ENCODE measurements around the gene GNAI2. TPM values are rescaled to one million over a fixed set of nuclear protein-coding genes. Genes with fewer than 3 reads are reported as not detected.

GNAI2 gene
- total RNA-seq, 1 experiment from 2014 or later, result 185 TPM

DNA sequence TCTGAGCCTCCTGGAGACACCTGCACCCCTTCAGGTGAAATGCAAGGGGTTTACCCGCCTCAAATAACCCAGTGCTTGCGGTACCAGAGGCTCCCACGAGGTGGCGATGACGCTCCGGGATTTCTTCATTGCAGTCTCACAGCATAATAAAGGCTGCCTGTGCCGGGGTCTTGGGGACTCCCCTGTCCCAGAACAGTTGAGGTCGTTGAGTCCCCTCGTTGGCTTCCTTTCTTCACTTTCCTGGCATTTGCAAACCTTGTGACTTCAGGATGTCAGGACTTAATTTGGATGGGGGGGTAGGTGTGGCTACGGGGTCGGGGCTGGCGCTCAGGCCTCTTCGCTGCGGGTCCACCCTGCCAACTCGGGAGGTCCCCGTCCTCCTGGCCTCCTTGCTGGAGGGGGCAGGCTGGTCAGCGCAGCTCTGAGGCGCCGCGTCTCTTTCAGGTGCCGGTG lies 43.3 kb upstream of the GNAI2 start:
- Mint-ChIP-seq H3K27ac (no peak overlapping the region), H3K9me3 (no peaks in the 10 kb centered on the region), H3K4me3 (no peak overlapping the region), H3K27me3 (ENCODE audit: low read depth) (peaks cover 9% of the 10 kb centered on the region), H3K4me1 (peaks cover 6% of the 10 kb centered on the region), H3K36me3 (no peaks in the 10 kb centered on the region)
- TF ChIP-seq CREM (CRISPR knock-in tag; IDR thresholded peaks at IDR 0.05) (0 out of 2 replicates have a peak, but pooled peaks have one; percentile 29), ZNF416 (CRISPR knock-in tag; IDR thresholded peaks at IDR 0.05) (no peak)
- TF ChIP-seq, protein P1, sequence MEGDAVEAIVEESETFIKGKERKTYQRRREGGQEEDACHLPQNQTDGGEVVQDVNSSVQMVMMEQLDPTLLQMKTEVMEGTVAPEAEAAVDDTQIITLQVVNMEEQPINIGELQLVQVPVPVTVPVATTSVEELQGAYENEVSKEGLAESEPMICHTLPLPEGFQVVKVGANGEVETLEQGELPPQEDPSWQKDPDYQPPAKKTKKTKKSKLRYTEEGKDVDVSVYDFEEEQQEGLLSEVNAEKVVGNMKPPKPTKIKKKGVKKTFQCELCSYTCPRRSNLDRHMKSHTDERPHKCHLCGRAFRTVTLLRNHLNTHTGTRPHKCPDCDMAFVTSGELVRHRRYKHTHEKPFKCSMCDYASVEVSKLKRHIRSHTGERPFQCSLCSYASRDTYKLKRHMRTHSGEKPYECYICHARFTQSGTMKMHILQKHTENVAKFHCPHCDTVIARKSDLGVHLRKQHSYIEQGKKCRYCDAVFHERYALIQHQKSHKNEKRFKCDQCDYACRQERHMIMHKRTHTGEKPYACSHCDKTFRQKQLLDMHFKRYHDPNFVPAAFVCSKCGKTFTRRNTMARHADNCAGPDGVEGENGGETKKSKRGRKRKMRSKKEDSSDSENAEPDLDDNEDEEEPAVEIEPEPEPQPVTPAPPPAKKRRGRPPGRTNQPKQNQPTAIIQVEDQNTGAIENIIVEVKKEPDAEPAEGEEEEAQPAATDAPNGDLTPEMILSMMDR (IDR thresholded peaks at IDR 0.05), result peak; percentile 88
- TF ChIP-seq, protein P2, sequence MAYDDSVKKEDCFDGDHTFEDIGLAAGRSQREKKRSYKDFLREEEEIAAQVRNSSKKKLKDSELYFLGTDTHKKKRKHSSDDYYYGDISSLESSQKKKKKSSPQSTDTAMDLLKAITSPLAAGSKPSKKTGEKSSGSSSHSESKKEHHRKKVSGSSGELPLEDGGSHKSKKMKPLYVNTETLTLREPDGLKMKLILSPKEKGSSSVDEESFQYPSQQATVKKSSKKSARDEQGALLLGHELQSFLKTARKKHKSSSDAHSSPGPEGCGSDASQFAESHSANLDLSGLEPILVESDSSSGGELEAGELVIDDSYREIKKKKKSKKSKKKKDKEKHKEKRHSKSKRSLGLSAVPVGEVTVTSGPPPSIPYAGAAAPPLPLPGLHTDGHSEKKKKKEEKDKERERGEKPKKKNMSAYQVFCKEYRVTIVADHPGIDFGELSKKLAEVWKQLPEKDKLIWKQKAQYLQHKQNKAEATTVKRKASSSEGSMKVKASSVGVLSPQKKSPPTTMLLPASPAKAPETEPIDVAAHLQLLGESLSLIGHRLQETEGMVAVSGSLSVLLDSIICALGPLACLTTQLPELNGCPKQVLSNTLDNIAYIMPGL (CRISPR knock-in tag; IDR thresholded peaks at IDR 0.05), result peak; percentile 45; the same call in 1 of the 2 replicates
- TF ChIP-seq, protein P3, sequence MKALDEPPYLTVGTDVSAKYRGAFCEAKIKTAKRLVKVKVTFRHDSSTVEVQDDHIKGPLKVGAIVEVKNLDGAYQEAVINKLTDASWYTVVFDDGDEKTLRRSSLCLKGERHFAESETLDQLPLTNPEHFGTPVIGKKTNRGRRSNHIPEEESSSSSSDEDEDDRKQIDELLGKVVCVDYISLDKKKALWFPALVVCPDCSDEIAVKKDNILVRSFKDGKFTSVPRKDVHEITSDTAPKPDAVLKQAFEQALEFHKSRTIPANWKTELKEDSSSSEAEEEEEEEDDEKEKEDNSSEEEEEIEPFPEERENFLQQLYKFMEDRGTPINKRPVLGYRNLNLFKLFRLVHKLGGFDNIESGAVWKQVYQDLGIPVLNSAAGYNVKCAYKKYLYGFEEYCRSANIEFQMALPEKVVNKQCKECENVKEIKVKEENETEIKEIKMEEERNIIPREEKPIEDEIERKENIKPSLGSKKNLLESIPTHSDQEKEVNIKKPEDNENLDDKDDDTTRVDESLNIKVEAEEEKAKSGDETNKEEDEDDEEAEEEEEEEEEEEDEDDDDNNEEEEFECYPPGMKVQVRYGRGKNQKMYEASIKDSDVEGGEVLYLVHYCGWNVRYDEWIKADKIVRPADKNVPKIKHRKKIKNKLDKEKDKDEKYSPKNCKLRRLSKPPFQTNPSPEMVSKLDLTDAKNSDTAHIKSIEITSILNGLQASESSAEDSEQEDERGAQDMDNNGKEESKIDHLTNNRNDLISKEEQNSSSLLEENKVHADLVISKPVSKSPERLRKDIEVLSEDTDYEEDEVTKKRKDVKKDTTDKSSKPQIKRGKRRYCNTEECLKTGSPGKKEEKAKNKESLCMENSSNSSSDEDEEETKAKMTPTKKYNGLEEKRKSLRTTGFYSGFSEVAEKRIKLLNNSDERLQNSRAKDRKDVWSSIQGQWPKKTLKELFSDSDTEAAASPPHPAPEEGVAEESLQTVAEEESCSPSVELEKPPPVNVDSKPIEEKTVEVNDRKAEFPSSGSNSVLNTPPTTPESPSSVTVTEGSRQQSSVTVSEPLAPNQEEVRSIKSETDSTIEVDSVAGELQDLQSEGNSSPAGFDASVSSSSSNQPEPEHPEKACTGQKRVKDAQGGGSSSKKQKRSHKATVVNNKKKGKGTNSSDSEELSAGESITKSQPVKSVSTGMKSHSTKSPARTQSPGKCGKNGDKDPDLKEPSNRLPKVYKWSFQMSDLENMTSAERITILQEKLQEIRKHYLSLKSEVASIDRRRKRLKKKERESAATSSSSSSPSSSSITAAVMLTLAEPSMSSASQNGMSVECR (CRISPR knock-in tag; IDR thresholded peaks at IDR 0.05; ENCODE audit: borderline replicate concordance), result no peak
- ATAC-seq (peak; percentile 46), DNase-seq (ENCODE audit: low spot score) (peak; percentile 95)
- ChIA-PET CTCF (interaction anchor here (0.7 to 7.2 kb wide), 30 partner anchors 9 to 136 kb away, joined by 3 to 604 read pairs (median 8); partner anchors contain the start of genes GNAI2, HYAL3, IFRD2 and NAA80), POLR2A (interaction anchor here (1.2 to 1.5 kb wide), 2 partner anchors 32 to 72 kb away, joined by 4 to 5 read pairs; no protein-coding TSS in a partner anchor)

DNA sequence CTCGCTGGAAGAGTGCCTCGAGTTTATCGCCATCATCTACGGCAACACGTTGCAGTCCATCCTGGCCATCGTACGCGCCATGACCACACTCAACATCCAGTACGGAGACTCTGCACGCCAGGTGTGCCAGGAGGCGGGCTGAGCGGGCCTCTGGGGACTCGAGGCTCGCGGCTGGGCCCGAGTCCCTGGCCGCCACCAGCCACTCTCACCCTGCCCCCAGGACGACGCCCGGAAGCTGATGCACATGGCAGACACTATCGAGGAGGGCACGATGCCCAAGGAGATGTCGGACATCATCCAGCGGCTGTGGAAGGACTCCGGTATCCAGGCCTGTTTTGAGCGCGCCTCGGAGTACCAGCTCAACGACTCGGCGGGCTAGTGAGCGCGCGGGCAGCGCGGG lies 42.7 kb upstream of the GNAI2 start:
- POLR2A ChIA-PET, result interaction anchor here (1.4 to 1.5 kb wide), 2 partner anchors 32 to 53 kb away, joined by 3 to 4 read pairs; no protein-coding TSS in a partner anchor
- CTCF ChIA-PET, result interaction anchor here (0.9 to 7.2 kb wide), 20 partner anchors 11 to 144 kb away, joined by 3 to 604 read pairs (median 22); partner anchors contain the start of genes HYAL3, NAA80, SEMA3B and SLC38A3
- H3K36me3 Mint-ChIP-seq, result no peaks in the 10 kb centered on the region
- no peak overlapping the region for H3K27ac Mint-ChIP-seq
- ATAC-seq (no peak), DNase-seq (ENCODE audit: low spot score) (no peak)
- H3K9me3 Mint-ChIP-seq, result no peaks in the 10 kb centered on the region
- peaks cover 6% of the 10 kb centered on the region for H3K4me1 Mint-ChIP-seq
- peaks cover 9% of the 10 kb centered on the region for H3K27me3 Mint-ChIP-seq (ENCODE audit: low read depth)
- H3K4me3 Mint-ChIP-seq, result no peak overlapping the region
- TF ChIP-seq SP1 (CRISPR knock-in tag; conservative IDR thresholded peaks at IDR 0.05) (no peak), ZNF317 (CRISPR knock-in tag; IDR thresholded peaks at IDR 0.05; ENCODE audit: borderline replicate concordance, low read depth) (no peak), JUN (CRISPR knock-in tag; IDR thresholded peaks at IDR 0.05) (no peak), ZNF671 (CRISPR knock-in tag; IDR thresholded peaks at IDR 0.05) (no peak), ZNF121 (CRISPR knock-in tag; IDR thresholded peaks at IDR 0.05) (no peak), ZNF416 (CRISPR knock-in tag; IDR thresholded peaks at IDR 0.05) (no peak), TCF7 (CRISPR knock-in tag; IDR thresholded peaks at IDR 0.05; ENCODE audit: low read depth) (no peak)
- TF ChIP-seq, protein P4, sequence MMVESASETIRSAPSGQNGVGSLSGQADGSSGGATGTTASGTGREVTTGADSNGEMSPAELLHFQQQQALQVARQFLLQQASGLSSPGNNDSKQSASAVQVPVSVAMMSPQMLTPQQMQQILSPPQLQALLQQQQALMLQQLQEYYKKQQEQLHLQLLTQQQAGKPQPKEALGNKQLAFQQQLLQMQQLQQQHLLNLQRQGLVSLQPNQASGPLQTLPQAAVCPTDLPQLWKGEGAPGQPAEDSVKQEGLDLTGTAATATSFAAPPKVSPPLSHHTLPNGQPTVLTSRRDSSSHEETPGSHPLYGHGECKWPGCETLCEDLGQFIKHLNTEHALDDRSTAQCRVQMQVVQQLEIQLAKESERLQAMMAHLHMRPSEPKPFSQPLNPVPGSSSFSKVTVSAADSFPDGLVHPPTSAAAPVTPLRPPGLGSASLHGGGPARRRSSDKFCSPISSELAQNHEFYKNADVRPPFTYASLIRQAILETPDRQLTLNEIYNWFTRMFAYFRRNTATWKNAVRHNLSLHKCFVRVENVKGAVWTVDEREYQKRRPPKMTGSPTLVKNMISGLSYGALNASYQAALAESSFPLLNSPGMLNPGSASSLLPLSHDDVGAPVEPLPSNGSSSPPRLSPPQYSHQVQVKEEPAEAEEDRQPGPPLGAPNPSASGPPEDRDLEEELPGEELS (CRISPR knock-in tag; IDR thresholded peaks at IDR 0.05), result no peak
- TF ChIP-seq, protein P5, sequence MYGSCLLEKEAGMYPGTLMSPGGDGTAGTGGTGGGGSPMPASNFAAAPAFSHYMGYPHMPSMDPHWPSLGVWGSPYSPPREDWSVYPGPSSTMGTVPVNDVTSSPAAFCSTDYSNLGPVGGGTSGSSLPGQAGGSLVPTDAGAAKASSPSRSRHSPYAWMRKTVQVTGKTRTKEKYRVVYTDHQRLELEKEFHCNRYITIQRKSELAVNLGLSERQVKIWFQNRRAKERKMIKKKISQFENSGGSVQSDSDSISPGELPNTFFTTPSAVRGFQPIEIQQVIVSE (CRISPR knock-in tag; IDR thresholded peaks at IDR 0.05; ENCODE audit: borderline replicate concordance), result no peak
- TF ChIP-seq, protein P6, sequence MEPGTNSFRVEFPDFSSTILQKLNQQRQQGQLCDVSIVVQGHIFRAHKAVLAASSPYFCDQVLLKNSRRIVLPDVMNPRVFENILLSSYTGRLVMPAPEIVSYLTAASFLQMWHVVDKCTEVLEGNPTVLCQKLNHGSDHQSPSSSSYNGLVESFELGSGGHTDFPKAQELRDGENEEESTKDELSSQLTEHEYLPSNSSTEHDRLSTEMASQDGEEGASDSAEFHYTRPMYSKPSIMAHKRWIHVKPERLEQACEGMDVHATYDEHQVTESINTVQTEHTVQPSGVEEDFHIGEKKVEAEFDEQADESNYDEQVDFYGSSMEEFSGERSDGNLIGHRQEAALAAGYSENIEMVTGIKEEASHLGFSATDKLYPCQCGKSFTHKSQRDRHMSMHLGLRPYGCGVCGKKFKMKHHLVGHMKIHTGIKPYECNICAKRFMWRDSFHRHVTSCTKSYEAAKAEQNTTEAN (CRISPR knock-in tag; IDR thresholded peaks at IDR 0.05), result no peak
- TF ChIP-seq, protein P1 (IDR thresholded peaks at IDR 0.05), result no peak
- TF ChIP-seq, protein P7, sequence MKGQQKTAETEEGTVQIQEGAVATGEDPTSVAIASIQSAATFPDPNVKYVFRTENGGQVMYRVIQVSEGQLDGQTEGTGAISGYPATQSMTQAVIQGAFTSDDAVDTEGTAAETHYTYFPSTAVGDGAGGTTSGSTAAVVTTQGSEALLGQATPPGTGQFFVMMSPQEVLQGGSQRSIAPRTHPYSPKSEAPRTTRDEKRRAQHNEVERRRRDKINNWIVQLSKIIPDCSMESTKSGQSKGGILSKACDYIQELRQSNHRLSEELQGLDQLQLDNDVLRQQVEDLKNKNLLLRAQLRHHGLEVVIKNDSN (CRISPR knock-in tag; IDR thresholded peaks at IDR 0.05), result no peak
- TF ChIP-seq, protein P8, sequence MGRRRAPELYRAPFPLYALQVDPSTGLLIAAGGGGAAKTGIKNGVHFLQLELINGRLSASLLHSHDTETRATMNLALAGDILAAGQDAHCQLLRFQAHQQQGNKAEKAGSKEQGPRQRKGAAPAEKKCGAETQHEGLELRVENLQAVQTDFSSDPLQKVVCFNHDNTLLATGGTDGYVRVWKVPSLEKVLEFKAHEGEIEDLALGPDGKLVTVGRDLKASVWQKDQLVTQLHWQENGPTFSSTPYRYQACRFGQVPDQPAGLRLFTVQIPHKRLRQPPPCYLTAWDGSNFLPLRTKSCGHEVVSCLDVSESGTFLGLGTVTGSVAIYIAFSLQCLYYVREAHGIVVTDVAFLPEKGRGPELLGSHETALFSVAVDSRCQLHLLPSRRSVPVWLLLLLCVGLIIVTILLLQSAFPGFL (CRISPR knock-in tag; IDR thresholded peaks at IDR 0.05; ENCODE audit: borderline replicate concordance), result no peak

Data from WTC11 (cell line).